Thoracic aorta (tissue), 2 donors: ENCODE results near the gene CLN6. TPM values are rescaled to one million over a fixed set of nuclear protein-coding genes. Genes with fewer than 3 reads are reported as not detected.

Experiments used
- ATAC-seq: fragments of 150-250 bp; one replicate; pipeline ENCODE4 v1.8.0; 2017; ENCODE audit warnings: low read depth; ENCODE audit not compliant: insufficient number of reproducible peaks, low FRiP score
- DNase-seq: peaks from one replicate; pipeline ENCODE4 v3.0.0-alpha.2; 2020; ENCODE audit warnings: low spot score
- H3K27ac ChIP-seq, 2 donors: fragments of 200-600 bp; sonication (generic); 1 replicate in 1 of 2; 2 replicates in 1 of 2; pipeline ENCODE4 v1.5.1; 2016; ENCODE audit warnings: mild to moderate bottlenecking in 2 of 2, moderate library complexity in 2 of 2
- H3K27me3 ChIP-seq: fragments of 200-600 bp; sonication (generic); replicated peaks from 2 replicates; pipeline ENCODE4 v1.6.0; 2016; ENCODE audit warnings: mild to moderate bottlenecking; ENCODE audit not compliant: insufficient read depth
- H3K36me3 ChIP-seq: fragments of 200-600 bp; sonication (generic); one replicate; pipeline ENCODE4 v1.5.1; 2016
- H3K4me1 ChIP-seq, 2 donors: fragments of 200-600 bp; sonication (generic); 1 replicate in 1 of 2; 2 replicates in 1 of 2; pipeline versions ENCODE4 v1.5.1 to v1.6.0; 2016; ENCODE audit warnings: low read depth in 2 of 2, mild to moderate bottlenecking in 1 of 2; ENCODE audit not compliant: control insufficient read depth in 1 of 2
- H3K4me3 ChIP-seq: fragments of 200-600 bp; sonication (generic); 2 replicates; pipeline ENCODE4 v1.5.1; 2016; ENCODE audit warnings: mild to moderate bottlenecking
- H3K9me3 ChIP-seq: fragments of 200-600 bp; sonication (generic); 2 replicates; pipeline ENCODE4 v1.5.1; 2016
- CTCF ChIP-seq: fragments of 200-600 bp; sonication (generic); IDR thresholded peaks from one replicate; pipeline ENCODE4 v1.5.1; 2019; ENCODE audit warnings: antibody characterized with exemption
- total RNA-seq, 2 donors: library from RNA; depleted of rRNA; stranded (reverse); fragments of >200 nt; gene quantifications; one replicate each; pipeline versions ENCODE4 v1.1.0 to v1.2.3, GENCODE V29; 2016

CLN6 gene
- total RNA-seq, 2 donors from 2014 or later: 18.5 to 22.9 TPM

- Histone ChIP-seq H3K36me3 (no peaks in the 10 kb centered on the region), H3K27ac (no peak overlapping the region), H3K27me3 (no peaks in the 10 kb centered on the region), H3K4me1 (peaks cover 0 to 30% of the 10 kb centered on the region in 2 donors), H3K9me3 (no peaks in the 10 kb centered on the region), H3K4me3 (no peak overlapping the region)
- no peak for TF ChIP-seq CTCF
- ATAC-seq (no peak), DNase-seq (no peak)
Observed at GRCh38 chr15:68208636-68209240, 20.8 kb downstream of the CLN6 start.

GRCh38 chr15:68208136-68208535, 21.4 kb downstream of the CLN6 start:
- no peak overlapping the region for H3K4me3 ChIP-seq
- H3K36me3 ChIP-seq: no peaks in the 10 kb centered on the region
- no peaks in the 10 kb centered on the region for H3K9me3 ChIP-seq
- ATAC-seq: no peak
- no peaks in the 10 kb centered on the region for H3K27me3 ChIP-seq
- DNase-seq: no peak
- TF ChIP-seq CTCF: no peak
- no peak overlapping the region for H3K27ac ChIP-seq
- peaks cover 0 to 30% of the 10 kb centered on the region in 2 donors for H3K4me1 ChIP-seq

- Histone ChIP-seq H3K27me3 (no peaks in the 10 kb centered on the region), H3K36me3 (no peaks in the 10 kb centered on the region), H3K4me1 (peaks cover 0 to 30% of the 10 kb centered on the region in 2 donors), H3K9me3 (no peaks in the 10 kb centered on the region), H3K27ac (no peak overlapping the region), H3K4me3 (no peak overlapping the region)
- ATAC-seq (no peak), DNase-seq (no peak)
- TF ChIP-seq CTCF: no peak
Observed at GRCh38 chr15:68207176-68207935, 22.2 kb downstream of the CLN6 start.

GRCh38 chr15:68206711-68207151, 22.8 kb downstream of the CLN6 start:
- no peaks in the 10 kb centered on the region for H3K9me3 ChIP-seq
- H3K4me3 ChIP-seq: no peak overlapping the region
- no peak overlapping the region for H3K27ac ChIP-seq
- TF ChIP-seq CTCF: no peak
- H3K36me3 ChIP-seq: no peaks in the 10 kb centered on the region
- ATAC-seq (no peak), DNase-seq (no peak)
- H3K4me1 ChIP-seq: peaks cover 0 to 30% of the 10 kb centered on the region in 2 donors
- H3K27me3 ChIP-seq: no peaks in the 10 kb centered on the region

GRCh38 chr15:68205954-68206539, 23.5 kb downstream of the CLN6 start:
- Histone ChIP-seq H3K27ac (peak overlapping the region in 1 of 2 donors; percentile 22), H3K4me1 (peaks cover 0 to 27% of the 10 kb centered on the region in 2 donors), H3K36me3 (no peaks in the 10 kb centered on the region), H3K9me3 (no peaks in the 10 kb centered on the region), H3K27me3 (no peaks in the 10 kb centered on the region), H3K4me3 (peak overlapping the region; percentile 44)
- ATAC-seq: no peak
- no peak for TF ChIP-seq CTCF
- DNase-seq: no peak
